ENCODE results near the gene HS6ST3. TPM values are rescaled to one million over a fixed set of nuclear protein-coding genes. Genes with fewer than 3 reads are reported as not detected.

HS6ST3 gene
- polyA plus RNA-seq, 12 donors, result 0.08 to 1.5 (median 0.30) TPM; not detected in 2

- no peak for DNase-seq
These were observed 693.6 kb downstream of the HS6ST3 start for GRCh38 chr13:96783511-96783910.

- no peak for DNase-seq
These were observed 696.1 kb downstream of the HS6ST3 start for GRCh38 chr13:96785986-96786385.

- DNase-seq, result no peak
These were observed 702.3 kb downstream of the HS6ST3 start for GRCh38 chr13:96792188-96792587.

GRCh38 chr13:96792736-96793403 is 703.0 kb downstream of the HS6ST3 start:
- no peak for DNase-seq

- no peak for DNase-seq
These were observed 703.5 kb downstream of the HS6ST3 start for GRCh38 chr13:96793404-96793755.

GRCh38 chr13:96794669-96795068 is 704.8 kb downstream of the HS6ST3 start:
- DNase-seq, result no peak

- no peak for DNase-seq
These were observed 705.8 kb downstream of the HS6ST3 start for GRCh38 chr13:96795670-96796069.

- no peak for DNase-seq
These were observed 706.3 kb downstream of the HS6ST3 start for GRCh38 chr13:96796091-96796633.

GRCh38 chr13:96797136-96797535 is 707.2 kb downstream of the HS6ST3 start:
- DNase-seq, result no peak

GRCh38 chr13:96803456-96804100 is 713.7 kb downstream of the HS6ST3 start:
- no peak for DNase-seq

- no peak for DNase-seq
These were observed 714.3 kb downstream of the HS6ST3 start for GRCh38 chr13:96804174-96804573.

GRCh38 chr13:96806746-96807145 is 716.8 kb downstream of the HS6ST3 start:
- DNase-seq, result no peak

GRCh38 chr13:96809366-96810096 is 719.6 kb downstream of the HS6ST3 start:
- DNase-seq, result no peak

- DNase-seq, result no peak
These were observed 720.2 kb downstream of the HS6ST3 start for GRCh38 chr13:96810104-96810503.

GRCh38 chr13:96811049-96811448 is 721.1 kb downstream of the HS6ST3 start:
- DNase-seq, result no peak

- no peak for DNase-seq
These were observed 726.4 kb downstream of the HS6ST3 start for GRCh38 chr13:96816261-96816660.

GRCh38 chr13:96816874-96817273 is 727.0 kb downstream of the HS6ST3 start:
- DNase-seq, result no peak

GRCh38 chr13:96817336-96817941 is 727.5 kb downstream of the HS6ST3 start:
- DNase-seq, result no peak

GRCh38 chr13:96819375-96819774 is 729.5 kb downstream of the HS6ST3 start:
- no peak for DNase-seq

GRCh38 chr13:96821381-96821780 is 731.5 kb downstream of the HS6ST3 start:
- no peak for DNase-seq

- DNase-seq, result no peak
These were observed 732.1 kb downstream of the HS6ST3 start for GRCh38 chr13:96821971-96822370.

GRCh38 chr13:96822895-96823294 is 733.0 kb downstream of the HS6ST3 start:
- no peak for DNase-seq

Measured in muscle of arm (tissue), 12 donors.